SH-SY5Y (cell line): ENCODE measurements around the gene LRBA.
A peak's percentile ranks its signal among the peaks of the same experiment; 100 is the strongest.

Source experiments
- GATA2 ChIP-seq: IDR thresholded peaks from 2 replicates; pipeline ENCODE4 v1.6.1; 2011; ENCODE audit warnings: mild to moderate bottlenecking, low read depth, low read length
- GATA3 ChIP-seq: IDR thresholded peaks from 2 replicates; pipeline ENCODE4 v1.6.1; 2011; ENCODE audit warnings: low read depth, mild to moderate bottlenecking, low read length, moderate library complexity

Gene LRBA

GRCh38 chr4:150573534-150573933 lies 441.6 kb downstream of the LRBA start:
- TF ChIP-seq GATA2 (no peak), GATA3 (no peak)

DNA sequence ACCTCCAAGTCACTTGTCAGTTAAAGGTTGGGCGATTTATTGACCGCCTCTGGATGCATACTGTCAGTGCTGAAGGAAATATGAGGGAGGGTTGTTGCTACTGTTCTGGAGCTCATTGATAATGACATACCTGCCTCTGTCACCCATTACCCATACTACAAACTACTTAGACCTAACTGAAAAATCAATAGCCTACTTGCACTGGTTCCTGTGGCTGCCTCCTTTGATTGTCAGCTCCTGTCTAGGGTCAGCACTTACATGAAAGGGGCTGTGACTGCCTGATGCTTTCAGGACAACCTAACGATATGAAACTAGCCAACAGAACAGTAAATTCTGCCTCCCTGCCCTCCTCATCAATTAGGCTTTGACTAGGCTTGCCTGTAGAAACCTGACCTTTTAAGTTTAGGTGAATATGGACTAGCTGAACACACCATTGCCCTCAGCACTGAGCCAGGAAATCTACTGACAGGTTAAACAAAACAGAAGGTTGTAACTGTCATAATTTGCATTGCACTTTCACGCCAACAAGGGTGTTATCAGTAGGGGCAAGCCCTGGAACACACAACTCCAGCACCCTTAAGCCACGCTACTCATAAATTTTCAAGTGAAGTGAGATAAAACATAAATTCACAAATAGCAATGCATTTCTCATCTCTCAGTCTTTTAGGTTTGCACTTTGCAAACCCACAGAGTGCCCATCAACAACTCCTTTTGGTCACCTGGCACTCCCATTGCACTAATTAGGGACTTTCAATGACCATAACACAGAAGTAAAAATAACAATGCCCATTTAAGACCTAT lies 442.2 kb downstream of the LRBA start:
- TF ChIP-seq GATA3, result no peak
- TF ChIP-seq GATA2, result no peak

- TF ChIP-seq GATA2, result no peak
- TF ChIP-seq GATA3, result no peak
Observed at GRCh38 chr4:150570862-150571261, 444.2 kb downstream of the LRBA start.

GRCh38 chr4:150569998-150570535 lies 445.0 kb downstream of the LRBA start:
- TF ChIP-seq GATA3, result no peak
- no peak for TF ChIP-seq GATA2

DNA sequence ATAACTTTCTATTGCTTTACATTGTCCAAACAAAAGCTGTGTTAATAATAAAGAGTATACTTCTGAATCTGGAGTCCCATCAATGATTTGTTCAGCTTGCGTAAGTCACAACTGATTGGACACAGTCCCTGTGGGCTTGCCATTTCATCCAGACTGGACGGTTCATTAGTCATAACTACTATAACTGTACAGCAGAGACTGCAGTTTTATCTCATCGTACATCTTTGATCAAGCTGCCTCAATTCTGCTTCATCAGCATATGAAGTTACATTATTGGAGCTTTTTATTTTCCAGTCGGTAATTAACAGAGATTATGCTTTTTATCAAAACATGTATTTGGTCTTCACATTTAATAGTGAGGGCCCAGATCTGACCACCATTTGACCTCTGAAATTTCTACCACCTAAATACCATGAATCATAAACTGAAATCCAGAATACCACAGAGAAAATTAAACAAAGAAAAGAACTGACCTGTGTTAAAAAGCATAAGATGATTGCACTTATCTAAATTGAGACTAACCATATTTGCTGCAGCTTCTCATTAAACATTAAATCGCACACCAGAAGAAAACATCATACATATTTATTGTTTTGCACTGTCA lies 445.6 kb downstream of the LRBA start:
- TF ChIP-seq GATA3 (peak; percentile 40; the same call in 1 of the 2 replicates), GATA2 (peak; percentile 37; the same call in 1 of the 2 replicates)

DNA sequence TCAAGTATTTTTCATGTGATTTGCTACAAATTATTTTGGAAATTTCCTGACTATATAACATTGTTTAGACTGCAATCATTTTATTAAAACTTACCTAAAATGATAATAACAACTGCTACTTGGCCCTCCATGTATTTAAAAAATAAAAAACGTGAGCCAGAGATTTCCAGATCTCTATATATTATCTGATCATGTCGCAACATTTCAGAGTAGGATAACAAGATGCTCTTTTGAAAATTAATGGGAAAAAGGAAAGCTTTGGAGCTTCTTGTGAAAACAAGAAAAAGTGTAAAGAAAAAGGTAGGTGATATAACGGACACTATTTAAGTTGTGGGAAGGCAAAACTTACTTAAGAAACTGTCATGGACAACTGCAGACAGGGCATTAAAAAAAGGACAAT lies 448.0 kb downstream of the LRBA start:
- TF ChIP-seq GATA2 (no peak), GATA3 (no peak)

DNA sequence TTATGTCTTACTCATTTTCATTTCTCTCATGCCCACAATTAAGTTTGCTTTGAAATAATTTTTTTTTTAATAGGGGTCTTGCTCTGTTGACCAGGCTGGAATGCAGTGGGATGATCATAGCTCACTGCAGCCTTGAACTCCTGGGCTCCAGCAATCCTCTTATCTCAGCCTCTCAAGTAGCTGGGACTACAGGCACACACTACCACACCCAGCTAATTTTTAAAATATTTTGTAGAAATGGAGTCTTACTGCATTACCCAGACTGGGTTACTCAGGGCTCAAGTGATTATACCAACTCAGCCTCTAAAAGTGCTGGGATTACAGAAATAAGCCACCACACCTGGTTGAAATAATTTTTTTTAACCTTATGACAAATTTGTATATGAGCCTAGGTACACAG lies 452.3 kb downstream of the LRBA start:
- TF ChIP-seq GATA2 (no peak), GATA3 (no peak)

DNA sequence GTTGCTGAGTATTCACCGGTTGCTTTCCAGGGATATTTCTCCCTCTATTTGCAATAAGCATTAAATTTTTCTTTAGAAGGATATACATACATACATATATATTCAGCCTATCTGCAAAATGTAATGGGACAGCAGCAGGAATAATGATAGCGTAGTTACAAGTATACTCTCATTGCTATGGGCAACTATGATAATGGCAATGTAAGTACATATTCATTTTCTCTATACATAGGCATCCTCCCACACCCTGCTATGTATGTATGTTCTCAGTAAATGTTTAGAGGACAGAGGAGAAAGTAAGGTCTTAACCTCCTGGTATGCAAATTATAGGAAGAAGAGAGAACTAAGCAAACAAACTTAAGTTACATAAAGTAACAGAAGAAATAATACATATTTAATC lies 452.8 kb downstream of the LRBA start:
- TF ChIP-seq GATA2 (no peak), GATA3 (no peak)

GRCh38 chr4:150561143-150561737 lies 453.8 kb downstream of the LRBA start:
- TF ChIP-seq GATA2 (no peak), GATA3 (no peak)

GRCh38 chr4:150547154-150547838 lies 467.8 kb downstream of the LRBA start:
- TF ChIP-seq GATA3, result no peak

DNA sequence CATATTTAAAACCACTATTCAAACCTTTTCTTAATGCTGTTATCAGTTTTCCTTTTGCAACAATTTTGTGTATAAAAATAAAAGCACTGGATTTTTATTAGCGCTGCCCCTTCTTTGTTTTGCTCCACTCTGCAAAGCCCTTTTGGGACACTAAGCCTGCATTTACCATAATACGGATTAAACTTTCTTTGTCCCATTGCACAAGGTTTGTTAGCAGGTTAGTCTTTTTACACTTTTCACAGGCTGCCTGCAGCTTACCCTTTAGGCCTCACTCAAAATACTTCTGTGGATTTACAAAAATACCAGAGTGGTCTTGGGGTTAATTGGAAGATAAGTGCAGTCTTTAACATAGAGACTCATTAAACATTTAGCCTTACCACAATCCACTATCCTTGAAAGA lies 468.8 kb downstream of the LRBA start:
- no peak for TF ChIP-seq GATA3
- no peak for TF ChIP-seq GATA2

DNA sequence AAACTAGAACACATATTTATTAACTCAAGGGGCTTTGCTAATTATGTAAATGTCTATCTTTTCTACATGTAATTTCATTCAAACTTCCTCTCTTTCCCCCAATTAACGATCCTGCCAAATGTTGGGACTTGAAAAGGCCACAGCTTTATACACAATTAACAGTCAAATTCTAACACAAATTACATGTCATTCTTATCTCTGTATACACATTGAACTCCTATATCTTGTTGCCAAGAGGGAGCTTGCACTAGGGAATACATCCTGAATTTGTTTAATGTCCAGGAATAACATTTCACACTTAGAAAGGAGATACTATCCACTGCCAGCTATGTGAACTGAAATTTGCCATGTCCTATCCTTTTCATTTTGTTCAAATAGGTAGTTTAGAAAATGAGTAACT lies 472.0 kb downstream of the LRBA start:
- TF ChIP-seq GATA2 (no peak), GATA3 (no peak)

DNA sequence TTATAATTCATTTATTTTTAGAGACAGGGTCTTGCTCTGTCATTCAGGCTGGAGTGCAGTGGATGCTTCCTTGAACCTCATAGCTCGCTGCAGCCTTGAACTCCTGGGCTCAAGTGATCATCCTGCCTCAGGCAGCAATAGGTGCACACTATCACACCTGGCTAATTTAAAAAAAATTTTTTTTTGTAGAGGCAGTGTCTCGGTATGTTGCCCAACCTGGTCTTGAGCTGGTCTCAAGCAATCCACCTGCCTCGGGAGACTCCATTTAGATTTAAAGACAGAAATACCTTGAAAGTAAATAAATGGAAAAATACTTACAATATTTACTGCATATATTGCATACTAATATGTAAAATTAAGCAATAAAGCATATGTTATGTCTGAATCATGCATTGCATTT lies 473.4 kb downstream of the LRBA start:
- TF ChIP-seq GATA3, result no peak
- TF ChIP-seq GATA2, result no peak

DNA sequence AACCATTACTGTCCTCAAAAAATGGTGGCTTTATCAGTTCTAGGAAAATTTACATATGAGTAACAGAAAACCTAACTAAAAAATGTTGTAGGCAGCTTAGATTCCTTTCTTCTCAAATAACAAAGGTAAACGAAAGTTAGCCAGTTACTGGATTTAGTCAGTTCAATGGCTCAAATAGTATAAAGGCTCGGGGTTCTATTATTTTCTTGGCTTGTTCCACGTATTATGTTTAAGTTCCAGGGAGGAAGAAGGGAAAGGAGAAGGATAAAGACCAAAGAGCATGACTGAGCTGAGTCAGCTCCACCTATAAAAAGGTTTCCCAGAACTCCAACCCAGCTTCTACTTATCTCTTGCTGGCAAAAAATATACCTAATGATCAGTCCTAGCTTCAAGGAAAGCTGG lies 474.1 kb downstream of the LRBA start:
- TF ChIP-seq GATA3, result no peak
- TF ChIP-seq GATA2, result no peak
